Spleen (tissue), 11 donors: ENCODE data around the gene MESP2. TPM values are rescaled to one million over a fixed set of nuclear protein-coding genes. Genes with fewer than 3 reads are reported as not detected.

ENCODE experiments used
- DNase-seq: peaks from one replicate; pipeline ENCODE4 v3.0.0-alpha.2; 2020
- H3K27ac ChIP-seq, 8 donors: fragments of 200-600 bp; sonication (generic) in 7 of 8; 1 replicate in 4 of 8; 2 replicates in 4 of 8; pipeline versions ENCODE4 v1.5.0 to v1.8.0; 2016 to 2021; ENCODE audit warnings: inconsistent platforms in 4 of 8, mild to moderate bottlenecking in 4 of 8, moderate library complexity in 1 of 8
- H3K27me3 ChIP-seq, 7 donors: fragments of 200-600 bp; sonication (generic) in 6 of 7; replicated peaks in 1 of 7; 1 replicate in 4 of 7; 2 replicates in 3 of 7; pipeline versions ENCODE4 v1.5.0 to v1.8.0; 2016 to 2021; ENCODE audit warnings: inconsistent platforms in 3 of 7, mild to moderate bottlenecking in 1 of 7
- H3K36me3 ChIP-seq, 6 donors: fragments of 200-600 bp; sonication (generic) in 5 of 6; 1 replicate in 4 of 6; 2 replicates in 2 of 6; pipeline versions ENCODE4 v1.5.0 to v1.8.0; 2016 to 2021; ENCODE audit warnings: inconsistent platforms in 2 of 6
- H3K4me1 ChIP-seq, 6 donors: fragments of 200-600 bp; sonication (generic) in 5 of 6; 1 replicate in 3 of 6; 2 replicates in 3 of 6; pipeline versions ENCODE4 v1.5.0 to v1.8.0; 2016 to 2021; ENCODE audit warnings: inconsistent platforms in 3 of 6
- H3K4me3 ChIP-seq, 8 donors: fragments of 200-600 bp; sonication (generic) in 7 of 8; 1 replicate in 4 of 8; 2 replicates in 4 of 8; pipeline versions ENCODE4 v1.5.0 to v1.8.0; 2016 to 2021; ENCODE audit warnings: inconsistent platforms in 4 of 8, mild to moderate bottlenecking in 4 of 8, moderate library complexity in 2 of 8
- H3K9me3 ChIP-seq, 8 donors: fragments of 200-600 bp; sonication (generic) in 7 of 8; 1 replicate in 4 of 8; 2 replicates in 4 of 8; pipeline versions ENCODE4 v1.5.0 to v1.8.0; 2016 to 2021; ENCODE audit warnings: inconsistent platforms in 4 of 8
- POLR2A ChIP-seq, 3 donors: fragments of 450-650 bp; IDR thresholded peaks; one replicate each; pipeline ENCODE4 v1.5.1; 2017; ENCODE audit warnings: antibody characterized with exemption in 3 of 3, mild to moderate bottlenecking in 1 of 3
- POLR2AphosphoS5 ChIP-seq, 3 donors: sonication (generic); formaldehyde crosslinking; IDR thresholded peaks; one replicate each; pipeline ENCODE4 v1.5.1; 2017; ENCODE audit warnings: antibody characterized with exemption in 3 of 3
- WGBS, 5 donors: extraction: QIAGEN DNeasy Blood & Tissue Kit in 3 of 5; methylation state at CpG; one replicate each; pipeline versions ENCODE4 v1.1.5 to v1.1.7; 2013 to 2018; 5-methylcytosine and 5-hydroxymethylcytosine counted together
- intact Hi-C: fragments of 100-400 bp; cut with DNase I; formaldehyde crosslinking; loops from one replicate; pipeline ENCODE4 v1.15.0; 2023; ENCODE audit warnings: low total_unique reads
- polyA plus RNA-seq, 3 donors: library from polyadenylated mRNA; stranded (reverse); fragments of 200-250 nt; gene quantifications; one replicate each; pipeline ENCODE4 v1.2.1, GENCODE V29; 2013
- total RNA-seq, 7 donors: library from RNA; depleted of rRNA in 3 of 7; stranded (reverse); fragments of >200 nt in 3 of 7; fragmentation: NEBNext Ultra II Directional in 4 of 7; extraction: Animal tissue kit (Norgen Biotek cat#: 25700) in 4 of 7; gene quantifications; one replicate each; pipeline versions ENCODE4 v1.1.0 to v1.2.1, GENCODE V29; 2016 to 2021
- TF ChIP-seq, protein P1 (sequence below), 11 experiments: fragments of 200-600 bp in 7 of 11; fragments of 450-650 bp in 4 of 11; sonication (generic) in 4 of 11; IDR thresholded peaks in 8 of 11; conservative IDR thresholded peaks in 3 of 11; 1 replicate in 7 of 11; 2 replicates in 4 of 11; pipeline versions ENCODE4 v1.4.0 to v1.8.0; 2016 to 2021; ENCODE audit warnings: antibody characterized with exemption in 11 of 11, inconsistent platforms in 4 of 11, mild to moderate bottlenecking in 1 of 11
- donor health status: healthy with polysubstance abuse.
- donor health status: DM: no; HTN: no; CAD: no; lungs with moderate emphysema.
- donor health status: DM: no; HTN: no; CAD: no.
- donor health status: Bipolar disorder and iron deficiency.
- donor health status: healthy.
- donor health status: DM: no; HTN: no; CAD: no.
- donor health status: DM: yes; HTN: yes; CAD: no.

MESP2 gene
- total and polyA plus RNA-seq, 10 donors, result 0.05 TPM; not detected in 9

DNA sequence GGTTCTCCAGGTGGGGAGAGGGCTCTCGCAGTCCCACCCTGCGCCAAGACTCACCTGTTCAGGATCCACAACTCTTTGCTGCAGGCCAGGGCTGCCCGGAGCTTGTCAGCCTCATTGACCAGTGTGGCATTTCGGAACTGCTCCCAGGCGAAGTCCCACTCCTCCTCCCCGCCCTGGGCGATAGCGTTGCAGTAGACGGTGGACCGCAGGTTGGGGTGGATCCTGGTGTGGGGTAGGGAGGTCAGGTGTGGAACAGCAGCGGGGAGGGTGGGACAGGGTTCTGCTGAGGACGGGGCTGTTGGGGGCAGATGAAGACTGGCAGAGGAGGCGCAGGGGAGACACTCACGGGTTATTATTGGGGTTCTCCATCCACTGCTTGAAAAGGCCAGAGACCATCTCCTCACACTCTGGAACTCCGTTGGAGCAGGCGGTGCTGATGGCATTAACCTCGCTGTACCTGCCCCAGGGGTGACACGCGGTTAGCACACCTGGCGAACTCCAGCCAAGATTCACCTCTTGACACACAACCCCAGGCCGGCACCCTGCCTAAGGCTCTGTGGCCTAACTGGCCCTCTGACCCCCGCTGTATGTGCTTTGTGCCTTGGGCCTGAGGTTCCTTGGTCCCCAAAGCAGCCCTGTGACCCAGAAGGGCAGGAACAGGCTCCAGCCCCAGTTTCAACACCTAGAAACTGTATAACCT is 16.1 kb downstream of the MESP2 start:
- no peak overlapping the region for H3K27ac ChIP-seq
- no peaks in the 10 kb centered on the region for H3K4me1 ChIP-seq
- H3K27me3 ChIP-seq, result no peaks in the 10 kb centered on the region
- H3K4me3 ChIP-seq, result no peak overlapping the region
- intact Hi-C loops, result no loop called here
- H3K9me3 ChIP-seq, result peaks cover 0 to 21% (median 18%) of the 10 kb centered on the region in 8 donors
- TF ChIP-seq POLR2AphosphoS5 (IDR thresholded peaks at IDR 0.05), result peak in 1 of 3 donors; percentile 40
- TF ChIP-seq, protein P1, sequence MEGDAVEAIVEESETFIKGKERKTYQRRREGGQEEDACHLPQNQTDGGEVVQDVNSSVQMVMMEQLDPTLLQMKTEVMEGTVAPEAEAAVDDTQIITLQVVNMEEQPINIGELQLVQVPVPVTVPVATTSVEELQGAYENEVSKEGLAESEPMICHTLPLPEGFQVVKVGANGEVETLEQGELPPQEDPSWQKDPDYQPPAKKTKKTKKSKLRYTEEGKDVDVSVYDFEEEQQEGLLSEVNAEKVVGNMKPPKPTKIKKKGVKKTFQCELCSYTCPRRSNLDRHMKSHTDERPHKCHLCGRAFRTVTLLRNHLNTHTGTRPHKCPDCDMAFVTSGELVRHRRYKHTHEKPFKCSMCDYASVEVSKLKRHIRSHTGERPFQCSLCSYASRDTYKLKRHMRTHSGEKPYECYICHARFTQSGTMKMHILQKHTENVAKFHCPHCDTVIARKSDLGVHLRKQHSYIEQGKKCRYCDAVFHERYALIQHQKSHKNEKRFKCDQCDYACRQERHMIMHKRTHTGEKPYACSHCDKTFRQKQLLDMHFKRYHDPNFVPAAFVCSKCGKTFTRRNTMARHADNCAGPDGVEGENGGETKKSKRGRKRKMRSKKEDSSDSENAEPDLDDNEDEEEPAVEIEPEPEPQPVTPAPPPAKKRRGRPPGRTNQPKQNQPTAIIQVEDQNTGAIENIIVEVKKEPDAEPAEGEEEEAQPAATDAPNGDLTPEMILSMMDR (IDR thresholded peaks at IDR 0.05 in 8 of 11, conservative IDR thresholded peaks at IDR 0.05 in 3 of 11), result no peak
- no peak for TF ChIP-seq POLR2A (IDR thresholded peaks at IDR 0.05)
- peaks cover 0 to 83% (median 2%) of the 10 kb centered on the region in 6 donors for H3K36me3 ChIP-seq
- DNase-seq, result peak; percentile 54
- 89 to 98% (median 97%) methylated on average over 17 to 22 of the region's 22 CpGs for WGBS, 5 donors

DNA sequence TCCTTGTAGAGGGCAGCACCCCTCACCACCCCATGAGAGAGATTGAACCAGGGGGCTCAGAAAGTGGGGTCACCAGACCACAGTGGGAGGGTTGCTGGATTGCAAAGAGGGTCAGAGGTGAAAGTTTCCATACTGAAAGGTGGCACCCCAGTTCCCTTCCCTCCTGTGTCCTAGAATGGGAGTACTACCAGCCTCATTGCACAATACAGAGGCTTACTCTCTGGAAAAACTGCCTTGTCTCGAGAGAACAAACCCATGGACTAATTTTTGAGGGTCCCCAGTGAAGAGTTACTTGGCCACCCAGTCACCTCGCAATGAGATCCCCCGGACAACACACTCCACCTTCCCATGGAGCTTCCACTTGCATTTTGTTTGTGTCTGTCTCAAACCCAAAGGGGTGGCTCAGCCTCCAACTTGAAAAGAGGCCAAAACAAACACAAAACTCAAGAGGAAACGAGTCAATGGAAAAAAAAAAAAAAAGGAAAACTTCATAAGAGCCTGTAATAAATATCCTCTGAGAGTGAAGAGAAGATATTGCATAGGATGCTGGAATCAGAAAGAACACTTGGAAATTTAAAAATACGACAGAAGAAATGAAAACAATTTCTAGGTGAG is 18.6 kb downstream of the MESP2 start:
- TF ChIP-seq, protein P1 (IDR thresholded peaks at IDR 0.05 in 8 of 11, conservative IDR thresholded peaks at IDR 0.05 in 3 of 11), result no peak
- intact Hi-C loops, result no loop called here
- no peaks in the 10 kb centered on the region for H3K27me3 ChIP-seq
- DNase-seq, result peak; percentile 2
- peaks cover 0 to 8% (median 6%) of the 10 kb centered on the region in 8 donors for H3K9me3 ChIP-seq
- no peak overlapping the region for H3K4me3 ChIP-seq
- peaks cover 0 to 84% (median 2%) of the 10 kb centered on the region in 6 donors for H3K36me3 ChIP-seq
- H3K4me1 ChIP-seq, result no peaks in the 10 kb centered on the region
- WGBS, 5 donors, result 43 to 64% (median 49%) methylated on average over 5 of the region's 5 CpGs
- H3K27ac ChIP-seq, result no peak overlapping the region

DNA sequence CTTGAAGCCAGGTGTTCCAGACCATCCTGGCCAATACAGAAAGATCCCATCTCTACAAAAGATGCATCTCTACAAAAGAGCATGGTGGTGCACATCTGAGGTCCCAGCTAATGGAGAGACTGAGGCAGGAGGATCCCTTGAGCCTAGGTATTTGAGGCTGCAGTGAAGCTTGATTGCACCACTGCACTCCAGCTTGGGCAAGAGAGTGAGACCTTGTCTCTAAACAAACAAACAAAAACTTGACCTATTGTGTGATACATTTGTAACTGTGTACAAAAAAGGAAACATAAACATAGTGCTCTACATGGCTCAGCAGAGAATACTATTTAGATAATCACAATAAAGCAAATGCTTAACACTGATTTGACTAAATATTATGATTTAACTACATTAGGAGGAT is 19.9 kb downstream of the MESP2 start:
- peak; percentile 4 for DNase-seq
- Histone ChIP-seq H3K27ac (no peak overlapping the region), H3K36me3 (peaks cover 0 to 84% (median 2%) of the 10 kb centered on the region in 6 donors), H3K4me1 (no peaks in the 10 kb centered on the region), H3K9me3 (peaks cover 0 to 8% (median 6%) of the 10 kb centered on the region in 8 donors), H3K4me3 (no peak overlapping the region), H3K27me3 (no peaks in the 10 kb centered on the region)
- intact Hi-C loops, result no loop called here
- TF ChIP-seq POLR2A (IDR thresholded peaks at IDR 0.05), result no peak
- TF ChIP-seq, protein P1 (IDR thresholded peaks at IDR 0.05 in 8 of 11, conservative IDR thresholded peaks at IDR 0.05 in 3 of 11), result no peak
- TF ChIP-seq POLR2AphosphoS5 (IDR thresholded peaks at IDR 0.05), result no peak

DNA sequence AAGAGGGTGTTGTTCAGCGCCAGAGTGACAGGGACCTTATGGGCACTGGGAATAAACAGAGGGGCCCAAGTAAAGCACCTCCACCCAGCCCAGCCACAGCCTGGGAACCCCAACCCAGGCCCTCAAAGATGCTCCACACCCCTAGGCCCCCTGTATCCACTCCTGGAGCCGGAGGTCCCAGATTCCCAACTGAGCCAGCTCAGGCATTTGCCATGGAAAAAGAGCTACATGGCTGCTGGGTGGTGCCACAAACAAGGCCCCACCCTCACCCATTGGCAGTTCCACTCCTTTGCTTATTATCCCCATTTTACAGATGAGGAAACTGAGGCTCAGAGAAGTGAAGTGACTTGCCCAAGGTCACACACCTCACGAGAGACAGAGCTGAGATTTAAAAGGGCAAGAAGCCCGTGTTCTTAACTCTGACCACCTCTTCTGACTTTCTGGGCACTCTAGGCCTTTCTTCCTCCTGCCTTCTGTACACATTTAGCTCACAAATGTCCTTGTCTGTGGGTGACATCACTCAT is 21.6 kb downstream of the MESP2 start:
- Histone ChIP-seq H3K27ac (no peak overlapping the region), H3K9me3 (peaks cover 0 to 8% (median 6%) of the 10 kb centered on the region in 8 donors), H3K36me3 (peaks cover 0 to 84% (median under 1%) of the 10 kb centered on the region in 6 donors), H3K4me1 (peaks cover 0 to 4% (median 0%) of the 10 kb centered on the region in 6 donors), H3K4me3 (no peak overlapping the region), H3K27me3 (peaks cover 0 to 14% (median 0%) of the 10 kb centered on the region in 7 donors)
- DNase-seq, result peak; percentile 34
- intact Hi-C loops, result no loop called here
- 76 to 94% (median 88%) methylated on average over 4 of the region's 4 CpGs for WGBS, 5 donors
- TF ChIP-seq, protein P1 (IDR thresholded peaks at IDR 0.05 in 8 of 11, conservative IDR thresholded peaks at IDR 0.05 in 3 of 11), result no peak
- no peak for TF ChIP-seq POLR2AphosphoS5 (IDR thresholded peaks at IDR 0.05)
- no peak for TF ChIP-seq POLR2A (IDR thresholded peaks at IDR 0.05)
